Measurements from ENCODE around the gene MAP3K21.
A peak's percentile ranks its signal among the peaks of the same experiment; 100 is the strongest.

Gene MAP3K21

GRCh38 chr1:233326811-233327650 lies 493 bp upstream of the MAP3K21 start:
- peak; percentile 95 for DNase-seq

GRCh38 chr1:233328142-233328921 lies 808 bp downstream of the MAP3K21 start:
- peak; percentile 21 for DNase-seq

- DNase-seq, result no peak
Observed at GRCh38 chr1:233331676-233332519, 4.4 kb downstream of the MAP3K21 start.

GRCh38 chr1:233333086-233333485 lies 5.6 kb downstream of the MAP3K21 start:
- DNase-seq, result peak; percentile 29

- no peak for DNase-seq
Observed at GRCh38 chr1:233334092-233334491, 6.6 kb downstream of the MAP3K21 start.

- DNase-seq, result no peak
Observed at GRCh38 chr1:233336554-233337456, 9.3 kb downstream of the MAP3K21 start.

- no peak for DNase-seq
Observed at GRCh38 chr1:233337505-233337904, 10.0 kb downstream of the MAP3K21 start.

- DNase-seq, result no peak
Observed at GRCh38 chr1:233338102-233338501, 10.6 kb downstream of the MAP3K21 start.

- DNase-seq, result no peak
Observed at GRCh38 chr1:233340031-233340555, 12.6 kb downstream of the MAP3K21 start.

- DNase-seq, result no peak
Observed at GRCh38 chr1:233340966-233341516, 13.5 kb downstream of the MAP3K21 start.

- no peak for DNase-seq
Observed at GRCh38 chr1:233342086-233342485, 14.6 kb downstream of the MAP3K21 start.

- DNase-seq, result no peak
Observed at GRCh38 chr1:233343262-233343661, 15.7 kb downstream of the MAP3K21 start.

- no peak for DNase-seq
Observed at GRCh38 chr1:233347338-233347737, 19.8 kb downstream of the MAP3K21 start.

- no peak for DNase-seq
Observed at GRCh38 chr1:233349137-233349536, 21.6 kb downstream of the MAP3K21 start.

GRCh38 chr1:233354983-233355382 lies 27.5 kb downstream of the MAP3K21 start:
- DNase-seq, result no peak

- DNase-seq, result peak; percentile 66
Observed at GRCh38 chr1:233355841-233356704, 28.5 kb downstream of the MAP3K21 start.

GRCh38 chr1:233356705-233356987 lies 29.1 kb downstream of the MAP3K21 start:
- no peak for DNase-seq

- no peak for DNase-seq
Observed at GRCh38 chr1:233357595-233358397, 30.3 kb downstream of the MAP3K21 start.

- DNase-seq, result no peak
Observed at GRCh38 chr1:233359431-233359830, 31.9 kb downstream of the MAP3K21 start.

GRCh38 chr1:233359905-233360304 lies 32.4 kb downstream of the MAP3K21 start:
- DNase-seq, result no peak

Data from suppressor macrophage treated with lipopolysaccharide for 4 hours (primary cell).